ENCODE measurements around the gene BANF2. TPM values are rescaled to one million over a fixed set of nuclear protein-coding genes. Genes with fewer than 3 reads are reported as not detected.
A peak's percentile ranks its signal among the peaks of the same experiment; 100 is the strongest.

Gene BANF2
- total and polyA plus RNA-seq, 2 experiments from 2014 or later = not detected

- Histone ChIP-seq H4K20me1 (ENCODE audit: insufficient read depth, poor library complexity, severe bottlenecking) (no peaks in the 10 kb centered on the region), H3K9me3 (ENCODE audit: low read depth) (no peaks in the 10 kb centered on the region), H3K27me3 (no peaks in the 10 kb centered on the region), H3K4me1 (ENCODE audit: insufficient read depth) (no peaks in the 10 kb centered on the region), H3K4me3 (no peak overlapping the region), H3K4me2 (no peak overlapping the region), H2AFZ (no peak overlapping the region), H3K27ac (peak overlapping the region; percentile 77), H3K9me2 (replicated peaks; ENCODE audit: insufficient read depth) (no peaks in the 10 kb centered on the region), H3K79me2 (no peaks in the 10 kb centered on the region), H3K36me3 (replicated peaks; ENCODE audit: insufficient read depth, low read depth) (no peaks in the 10 kb centered on the region)
- 92% methylated on average over 5 of the region's 5 CpGs for WGBS (ENCODE audit: low lambda C conversion rate, missing lambda C conversion rate)
- no peak for DNase-seq (ENCODE audit: low spot score)
- TF ChIP-seq, protein P1, sequence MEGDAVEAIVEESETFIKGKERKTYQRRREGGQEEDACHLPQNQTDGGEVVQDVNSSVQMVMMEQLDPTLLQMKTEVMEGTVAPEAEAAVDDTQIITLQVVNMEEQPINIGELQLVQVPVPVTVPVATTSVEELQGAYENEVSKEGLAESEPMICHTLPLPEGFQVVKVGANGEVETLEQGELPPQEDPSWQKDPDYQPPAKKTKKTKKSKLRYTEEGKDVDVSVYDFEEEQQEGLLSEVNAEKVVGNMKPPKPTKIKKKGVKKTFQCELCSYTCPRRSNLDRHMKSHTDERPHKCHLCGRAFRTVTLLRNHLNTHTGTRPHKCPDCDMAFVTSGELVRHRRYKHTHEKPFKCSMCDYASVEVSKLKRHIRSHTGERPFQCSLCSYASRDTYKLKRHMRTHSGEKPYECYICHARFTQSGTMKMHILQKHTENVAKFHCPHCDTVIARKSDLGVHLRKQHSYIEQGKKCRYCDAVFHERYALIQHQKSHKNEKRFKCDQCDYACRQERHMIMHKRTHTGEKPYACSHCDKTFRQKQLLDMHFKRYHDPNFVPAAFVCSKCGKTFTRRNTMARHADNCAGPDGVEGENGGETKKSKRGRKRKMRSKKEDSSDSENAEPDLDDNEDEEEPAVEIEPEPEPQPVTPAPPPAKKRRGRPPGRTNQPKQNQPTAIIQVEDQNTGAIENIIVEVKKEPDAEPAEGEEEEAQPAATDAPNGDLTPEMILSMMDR (IDR thresholded peaks at IDR 0.05; ENCODE audit: poor library complexity) = no peak
- TF ChIP-seq EZH2 (IDR thresholded peaks at IDR 0.05; ENCODE audit: borderline replicate concordance) (no peak), EZH2phosphoT487 (IDR thresholded peaks at IDR 0.05; ENCODE audit: low read depth, severe bottlenecking, unreplicated experiment) (no peak)
Measured at GRCh38 chr20:17723301-17723691, 23.5 kb downstream of the BANF2 start.

DNA sequence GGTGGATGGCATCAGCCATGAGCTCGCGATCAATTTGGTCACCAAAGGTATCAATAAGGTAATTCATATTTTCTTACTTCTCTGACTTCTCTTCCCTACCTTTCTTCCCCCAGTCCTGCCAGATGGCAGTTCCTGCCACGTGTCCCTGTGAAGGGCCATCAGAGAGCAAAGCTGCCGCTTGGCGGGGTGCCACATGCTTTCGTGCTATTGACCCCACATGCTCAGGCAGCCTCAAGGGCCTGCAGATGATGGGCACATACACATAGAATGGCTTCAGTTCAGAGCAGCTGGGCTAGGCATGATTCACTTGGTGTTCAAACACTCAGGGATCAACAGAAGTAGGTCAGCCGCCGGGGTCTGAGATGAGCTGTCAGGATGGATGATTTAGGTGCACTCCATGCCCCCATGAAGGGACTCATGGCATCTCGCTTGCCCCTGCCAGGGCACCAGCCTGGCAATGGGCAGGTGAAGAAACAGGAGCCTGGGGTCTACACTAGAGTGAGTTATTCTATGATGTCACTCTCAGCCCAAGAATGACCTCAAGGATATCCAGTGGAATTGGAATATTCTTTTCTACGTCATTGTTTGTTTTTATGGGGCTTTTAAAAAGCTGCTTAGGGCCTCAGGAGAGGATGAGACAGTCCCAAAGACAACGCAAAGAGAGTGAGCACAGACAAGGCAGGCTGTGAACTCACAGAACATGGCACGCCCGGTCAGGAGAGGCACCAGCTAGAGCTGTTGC, 25.5 kb downstream of the BANF2 start:
- Histone ChIP-seq H3K9me2 (replicated peaks; ENCODE audit: insufficient read depth) (no peaks in the 10 kb centered on the region), H2AFZ (no peak overlapping the region), H3K4me3 (no peak overlapping the region), H3K27me3 (no peaks in the 10 kb centered on the region), H3K36me3 (replicated peaks; ENCODE audit: insufficient read depth, low read depth) (no peaks in the 10 kb centered on the region), H3K27ac (no peak overlapping the region), H4K20me1 (ENCODE audit: insufficient read depth, poor library complexity, severe bottlenecking) (no peaks in the 10 kb centered on the region), H3K4me1 (ENCODE audit: insufficient read depth) (no peaks in the 10 kb centered on the region), H3K79me2 (no peaks in the 10 kb centered on the region), H3K9me3 (ENCODE audit: low read depth) (no peaks in the 10 kb centered on the region), H3K4me2 (no peak overlapping the region)
- 93% methylated on average over 13 of the region's 13 CpGs for WGBS (ENCODE audit: low lambda C conversion rate, missing lambda C conversion rate)
- DNase-seq (ENCODE audit: low spot score) = no peak
- TF ChIP-seq EZH2phosphoT487 (IDR thresholded peaks at IDR 0.05; ENCODE audit: low read depth, severe bottlenecking, unreplicated experiment) (no peak), EZH2 (IDR thresholded peaks at IDR 0.05; ENCODE audit: borderline replicate concordance) (no peak)
- TF ChIP-seq, protein P1 (IDR thresholded peaks at IDR 0.05; ENCODE audit: poor library complexity) = no peak

- no peaks in the 10 kb centered on the region for H3K36me3 ChIP-seq (replicated peaks; ENCODE audit: insufficient read depth, low read depth)
- H3K79me2 ChIP-seq = no peaks in the 10 kb centered on the region
- no peak overlapping the region for H3K4me3 ChIP-seq
- WGBS (ENCODE audit: low lambda C conversion rate, missing lambda C conversion rate) = 69% methylated on average over 4 of the region's 4 CpGs
- no peaks in the 10 kb centered on the region for H3K9me2 ChIP-seq (replicated peaks; ENCODE audit: insufficient read depth)
- no peak for TF ChIP-seq EZH2 (IDR thresholded peaks at IDR 0.05; ENCODE audit: borderline replicate concordance)
- no peak for TF ChIP-seq EZH2phosphoT487 (IDR thresholded peaks at IDR 0.05; ENCODE audit: low read depth, severe bottlenecking, unreplicated experiment)
- TF ChIP-seq, protein P1 (IDR thresholded peaks at IDR 0.05; ENCODE audit: poor library complexity) = no peak
- H4K20me1 ChIP-seq (ENCODE audit: insufficient read depth, poor library complexity, severe bottlenecking) = no peaks in the 10 kb centered on the region
- H2AFZ ChIP-seq = no peak overlapping the region
- no peak overlapping the region for H3K4me2 ChIP-seq
- DNase-seq (ENCODE audit: low spot score) = no peak
- H3K9me3 ChIP-seq (ENCODE audit: low read depth) = no peaks in the 10 kb centered on the region
- no peaks in the 10 kb centered on the region for H3K4me1 ChIP-seq (ENCODE audit: insufficient read depth)
- no peaks in the 10 kb centered on the region for H3K27me3 ChIP-seq
- H3K27ac ChIP-seq = no peak overlapping the region
Measured at GRCh38 chr20:17726902-17727301, 27.1 kb downstream of the BANF2 start.

All from hepatocyte (in vitro differentiated cells).